ENCODE data around the gene PER3.

Gene PER3

DNA sequence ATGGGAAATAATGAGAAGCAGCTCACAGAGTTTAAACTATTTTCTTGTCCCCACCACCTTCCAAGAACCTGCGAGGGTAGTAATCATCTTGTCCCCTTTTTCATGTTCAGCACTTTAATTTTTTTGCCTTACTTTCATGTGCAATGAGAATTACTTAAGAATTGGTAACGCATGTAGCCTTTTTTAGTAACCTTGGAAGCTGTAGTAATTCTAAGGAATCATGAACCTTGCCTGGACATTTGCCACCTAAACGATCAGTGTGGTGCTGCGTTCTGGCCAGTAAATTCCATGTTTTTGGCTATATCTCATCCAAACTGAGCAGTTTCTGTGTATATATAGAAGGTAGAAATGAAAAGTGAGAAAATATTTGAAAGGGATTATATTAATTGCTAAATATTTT, 16.9 kb upstream of the PER3 start:
- Mint-ChIP-seq H3K27me3 (ENCODE audit: low read depth) (peaks cover 59% of the 10 kb centered on the region), H3K36me3 (ENCODE audit: low read depth) (peaks cover 2% of the 10 kb centered on the region), H3K9me3 (no peaks in the 10 kb centered on the region), H3K27ac (no peak overlapping the region), H3K4me3 (no peak overlapping the region), H3K4me1 (ENCODE audit: low read depth) (peaks cover 4% of the 10 kb centered on the region)
- DNase-seq (ENCODE audit: low spot score): no peak

DNA sequence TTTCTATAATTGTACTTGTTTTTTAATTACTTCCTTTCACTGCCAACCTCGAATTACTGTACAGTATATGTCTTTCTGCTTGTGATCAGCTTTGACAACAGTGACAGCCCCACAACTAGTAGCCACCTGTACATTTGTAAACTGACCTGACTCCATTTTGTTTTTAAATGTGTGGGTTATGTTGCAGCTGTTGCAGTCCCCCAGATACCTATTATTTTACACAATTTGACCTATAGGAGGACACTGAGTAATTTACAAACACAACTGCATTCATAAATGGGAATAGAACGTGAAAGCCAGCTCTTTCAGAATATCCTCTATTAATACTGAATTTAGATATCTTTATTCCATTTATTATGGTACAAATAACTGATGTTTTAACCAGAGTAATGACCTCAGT, 15.5 kb upstream of the PER3 start:
- peaks cover 48% of the 10 kb centered on the region for H3K27me3 Mint-ChIP-seq (ENCODE audit: low read depth)
- H3K27ac Mint-ChIP-seq: no peak overlapping the region
- no peak for DNase-seq (ENCODE audit: low spot score)
- no peaks in the 10 kb centered on the region for H3K9me3 Mint-ChIP-seq
- no peak overlapping the region for H3K4me3 Mint-ChIP-seq
- H3K36me3 Mint-ChIP-seq (ENCODE audit: low read depth): peaks cover 11% of the 10 kb centered on the region
- H3K4me1 Mint-ChIP-seq (ENCODE audit: low read depth): peaks cover 15% of the 10 kb centered on the region

GRCh38 chr1:7769673-7770412, 14.2 kb upstream of the PER3 start:
- peaks cover 17% of the 10 kb centered on the region for H3K36me3 Mint-ChIP-seq (ENCODE audit: low read depth)
- H3K4me1 Mint-ChIP-seq (ENCODE audit: low read depth): peaks cover 15% of the 10 kb centered on the region
- H3K9me3 Mint-ChIP-seq: no peaks in the 10 kb centered on the region
- peak overlapping the region; percentile 4 for H3K4me3 Mint-ChIP-seq
- no peak for DNase-seq (ENCODE audit: low spot score)
- H3K27ac Mint-ChIP-seq: no peak overlapping the region
- H3K27me3 Mint-ChIP-seq (ENCODE audit: low read depth): peaks cover 47% of the 10 kb centered on the region

- H3K4me1 Mint-ChIP-seq (ENCODE audit: low read depth): peaks cover 15% of the 10 kb centered on the region
- H3K4me3 Mint-ChIP-seq: peak overlapping the region; percentile 80
- no peaks in the 10 kb centered on the region for H3K9me3 Mint-ChIP-seq
- peaks cover 41% of the 10 kb centered on the region for H3K27me3 Mint-ChIP-seq (ENCODE audit: low read depth)
- H3K27ac Mint-ChIP-seq: peak overlapping the region; percentile 86
- peaks cover 20% of the 10 kb centered on the region for H3K36me3 Mint-ChIP-seq (ENCODE audit: low read depth)
- DNase-seq (ENCODE audit: low spot score): no peak
Observed at GRCh38 chr1:7770669-7770996, 13.5 kb upstream of the PER3 start.

DNA sequence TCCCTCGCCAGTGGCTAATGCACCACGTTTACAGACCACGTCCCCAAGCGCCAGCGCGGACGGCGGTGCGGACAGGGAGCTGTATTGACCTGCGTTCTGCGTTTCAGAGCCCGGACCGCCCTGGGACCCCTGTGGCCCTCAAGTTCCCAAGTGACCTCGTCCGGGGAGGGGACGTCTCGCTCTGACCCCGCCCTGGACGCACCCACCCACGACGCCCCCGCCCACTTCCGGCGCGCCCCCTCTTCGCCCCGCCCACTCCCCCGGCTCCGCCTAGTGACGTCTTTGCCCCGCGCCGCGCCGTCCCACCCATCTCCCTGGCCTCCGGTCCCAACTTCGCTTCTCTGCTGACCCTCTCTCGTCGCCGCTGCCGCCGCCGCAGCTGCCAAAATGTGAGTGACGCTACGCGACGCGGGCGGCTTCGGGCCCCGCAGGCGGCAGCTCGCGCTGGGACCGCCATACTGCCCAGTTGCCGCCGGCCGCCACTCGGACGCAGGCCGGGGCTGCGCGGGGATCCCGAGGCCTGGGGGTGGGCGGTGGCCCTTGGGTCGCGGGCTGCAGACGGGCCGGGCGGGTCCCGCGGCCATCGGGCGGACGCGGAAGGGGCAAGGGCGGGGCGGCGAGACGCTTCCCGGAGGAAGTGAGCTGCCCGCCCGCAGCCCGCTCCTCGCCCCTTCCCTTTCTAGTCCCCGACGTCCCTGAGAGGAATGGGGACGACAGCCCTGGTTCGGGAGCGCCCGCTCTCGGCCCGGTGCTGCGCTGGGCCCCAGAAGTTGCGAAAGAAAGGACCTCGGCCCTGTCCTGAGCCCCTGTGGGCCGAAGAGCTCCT, 12.9 kb upstream of the PER3 start, which contains the start of gene VAMP3:
Gene VAMP3 (plus strand): TSS at position 300 of the 826 bp plus-strand sequence. CDS start 88 bp downstream, at position 388.
- H3K4me1 Mint-ChIP-seq (ENCODE audit: low read depth): peaks cover 15% of the 10 kb centered on the region
- H3K27me3 Mint-ChIP-seq (ENCODE audit: low read depth): peaks cover 39% of the 10 kb centered on the region
- H3K36me3 Mint-ChIP-seq (ENCODE audit: low read depth): peaks cover 20% of the 10 kb centered on the region
- no peaks in the 10 kb centered on the region for H3K9me3 Mint-ChIP-seq
- DNase-seq (ENCODE audit: low spot score): peak; percentile 82
- peak within 1 kb of the TSS; percentile 92 for H3K4me3 Mint-ChIP-seq
- H3K27ac Mint-ChIP-seq: peak within 1 kb of the TSS; percentile 86

DNA sequence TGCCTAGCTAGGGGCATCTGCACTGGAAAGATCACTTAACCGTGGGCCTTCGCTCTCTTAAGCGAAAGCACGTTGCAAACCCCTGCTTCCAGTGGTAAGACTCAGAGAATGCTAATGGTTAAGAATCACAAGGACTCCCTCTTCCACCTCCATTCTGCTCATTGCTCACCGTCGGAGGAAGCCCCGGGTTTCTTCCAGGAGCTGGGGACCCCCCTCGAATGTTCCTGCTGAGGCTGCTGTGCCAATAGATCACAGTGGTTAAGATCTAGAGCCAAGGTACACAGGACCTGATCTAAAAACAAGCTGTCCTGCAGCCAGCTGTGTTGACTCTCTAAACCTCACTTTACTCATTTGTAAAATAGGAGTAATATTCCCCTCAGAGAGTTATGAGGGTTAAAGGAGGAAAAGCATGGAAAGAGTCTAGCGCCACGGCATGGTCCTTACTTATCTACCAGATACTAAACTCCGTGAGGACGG, 12.2 kb upstream of the PER3 start:
- Mint-ChIP-seq H3K27ac (peak overlapping the region; percentile 84), H3K4me3 (peak overlapping the region; percentile 92), H3K27me3 (ENCODE audit: low read depth) (peaks cover 33% of the 10 kb centered on the region), H3K9me3 (no peaks in the 10 kb centered on the region), H3K4me1 (ENCODE audit: low read depth) (peaks cover 15% of the 10 kb centered on the region), H3K36me3 (ENCODE audit: low read depth) (peaks cover 24% of the 10 kb centered on the region)
- DNase-seq (ENCODE audit: low spot score): no peak

- Mint-ChIP-seq H3K4me1 (ENCODE audit: low read depth) (peaks cover 19% of the 10 kb centered on the region), H3K27ac (no peak overlapping the region), H3K27me3 (ENCODE audit: low read depth) (no peaks in the 10 kb centered on the region), H3K36me3 (ENCODE audit: low read depth) (peaks cover 32% of the 10 kb centered on the region), H3K9me3 (no peaks in the 10 kb centered on the region), H3K4me3 (no peak overlapping the region)
- DNase-seq (ENCODE audit: low spot score): no peak
Observed at GRCh38 chr1:7777591-7777990, 6.5 kb upstream of the PER3 start.

- Mint-ChIP-seq H3K9me3 (no peaks in the 10 kb centered on the region), H3K4me1 (ENCODE audit: low read depth) (peaks cover 19% of the 10 kb centered on the region), H3K4me3 (no peak overlapping the region), H3K27ac (no peak overlapping the region), H3K27me3 (ENCODE audit: low read depth) (no peaks in the 10 kb centered on the region), H3K36me3 (ENCODE audit: low read depth) (peaks cover 29% of the 10 kb centered on the region)
- no peak for DNase-seq (ENCODE audit: low spot score)
Observed at GRCh38 chr1:7778133-7778628, 5.9 kb upstream of the PER3 start.

- Mint-ChIP-seq H3K27me3 (ENCODE audit: low read depth) (peaks cover 9% of the 10 kb centered on the region), H3K36me3 (ENCODE audit: low read depth) (peaks cover 16% of the 10 kb centered on the region), H3K27ac (no peak overlapping the region), H3K9me3 (no peaks in the 10 kb centered on the region), H3K4me1 (ENCODE audit: low read depth) (peaks cover 16% of the 10 kb centered on the region), H3K4me3 (no peak overlapping the region)
- DNase-seq (ENCODE audit: low spot score): no peak
Observed at GRCh38 chr1:7780976-7781375, 3.1 kb upstream of the PER3 start.

- Mint-ChIP-seq H3K27ac (no peak overlapping the region), H3K9me3 (no peaks in the 10 kb centered on the region), H3K27me3 (ENCODE audit: low read depth) (peaks cover 12% of the 10 kb centered on the region), H3K36me3 (ENCODE audit: low read depth) (peaks cover 13% of the 10 kb centered on the region), H3K4me3 (no peak overlapping the region), H3K4me1 (ENCODE audit: low read depth) (peaks cover 16% of the 10 kb centered on the region)
- DNase-seq (ENCODE audit: low spot score): no peak
Observed at GRCh38 chr1:7781501-7781900, 2.6 kb upstream of the PER3 start.

GRCh38 chr1:7781923-7782495, 2.1 kb upstream of the PER3 start:
- Mint-ChIP-seq H3K27ac (peak overlapping the region; percentile 2), H3K4me3 (peak overlapping the region; percentile 60), H3K9me3 (no peaks in the 10 kb centered on the region), H3K36me3 (ENCODE audit: low read depth) (peaks cover 12% of the 10 kb centered on the region), H3K4me1 (ENCODE audit: low read depth) (peaks cover 16% of the 10 kb centered on the region), H3K27me3 (ENCODE audit: low read depth) (peaks cover 15% of the 10 kb centered on the region)
- DNase-seq (ENCODE audit: low spot score): no peak

DNA sequence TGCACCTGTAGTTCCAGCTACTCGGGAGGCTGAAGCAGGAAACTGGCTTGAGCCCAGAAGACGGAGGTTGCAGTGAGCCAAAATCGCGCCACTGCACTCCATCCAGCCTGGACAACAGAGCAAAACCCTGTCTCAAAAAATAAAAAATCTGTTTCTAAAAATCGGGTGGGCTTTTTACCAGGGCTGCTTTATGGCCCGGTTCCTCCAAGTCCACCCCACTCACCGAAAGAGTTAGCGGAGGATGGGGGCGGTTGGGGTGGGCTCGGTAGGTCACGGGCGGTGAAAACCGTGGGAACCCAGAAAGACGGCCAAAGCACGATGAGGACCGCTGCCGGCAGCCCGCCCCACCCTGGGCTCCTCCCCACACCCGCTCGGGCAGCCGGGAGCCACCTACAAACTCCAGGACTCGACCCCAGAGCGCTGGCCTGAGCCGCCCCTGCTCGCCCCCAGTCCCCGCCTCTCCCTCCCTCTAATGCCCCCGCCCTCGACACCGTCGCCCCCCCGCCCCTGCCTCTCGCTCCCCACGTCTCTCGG, 846 bp upstream of the PER3 start:
- peaks cover 16% of the 10 kb centered on the region for H3K4me1 Mint-ChIP-seq (ENCODE audit: low read depth)
- peak overlapping the region; percentile 60 for H3K4me3 Mint-ChIP-seq
- peaks cover 15% of the 10 kb centered on the region for H3K27me3 Mint-ChIP-seq (ENCODE audit: low read depth)
- peaks cover 9% of the 10 kb centered on the region for H3K36me3 Mint-ChIP-seq (ENCODE audit: low read depth)
- DNase-seq (ENCODE audit: low spot score): peak; percentile 19
- H3K9me3 Mint-ChIP-seq: no peaks in the 10 kb centered on the region
- no peak overlapping the region for H3K27ac Mint-ChIP-seq

GRCh38 chr1:7784492-7785071, 491 bp downstream of the PER3 start:
- Mint-ChIP-seq H3K27me3 (ENCODE audit: low read depth) (peaks cover 15% of the 10 kb centered on the region), H3K9me3 (no peaks in the 10 kb centered on the region), H3K36me3 (ENCODE audit: low read depth) (peaks cover 9% of the 10 kb centered on the region), H3K27ac (no peak overlapping the region), H3K4me3 (peak overlapping the region; percentile 27), H3K4me1 (ENCODE audit: low read depth) (peaks cover 16% of the 10 kb centered on the region)
- DNase-seq (ENCODE audit: low spot score): no peak

All from T-helper 2 cell treated with Interferon-gamma antibody and Interleukin-4, amounts not matched to agents 5 μg/mL and 100 μg/mL, for 36 hours (primary cell).